Epithelial cell of proximal tubule (primary cell): ENCODE results near the gene GRXCR1. TPM values are rescaled to one million over a fixed set of nuclear protein-coding genes. Genes with fewer than 3 reads are reported as not detected.

ENCODE experiments used
- DNase-seq: peaks from one replicate; pipeline ENCODE4 v3.0.0-alpha.2; 2011; ENCODE audit warnings: low read depth
- H3K4me3 ChIP-seq: 2 replicates; pipeline ENCODE4 v1.5.1; 2011; ENCODE audit warnings: low read depth, mild to moderate bottlenecking, low read length
- total RNA-seq: library from RNA; depleted of rRNA; stranded (reverse); fragments of >200 nt; gene quantifications from 2 replicates; pipeline ENCODE4 v1.2.3, GENCODE V29; 2015
- TF ChIP-seq, protein P1 (sequence below): conservative IDR thresholded peaks from 2 replicates; pipeline ENCODE4 v1.5.1; 2012; ENCODE audit warnings: low read depth, mild to moderate bottlenecking, low read length

GRXCR1 gene
- total RNA-seq, 1 donor from 2014 or later = not detected

- no peak for DNase-seq
- TF ChIP-seq, protein P1, sequence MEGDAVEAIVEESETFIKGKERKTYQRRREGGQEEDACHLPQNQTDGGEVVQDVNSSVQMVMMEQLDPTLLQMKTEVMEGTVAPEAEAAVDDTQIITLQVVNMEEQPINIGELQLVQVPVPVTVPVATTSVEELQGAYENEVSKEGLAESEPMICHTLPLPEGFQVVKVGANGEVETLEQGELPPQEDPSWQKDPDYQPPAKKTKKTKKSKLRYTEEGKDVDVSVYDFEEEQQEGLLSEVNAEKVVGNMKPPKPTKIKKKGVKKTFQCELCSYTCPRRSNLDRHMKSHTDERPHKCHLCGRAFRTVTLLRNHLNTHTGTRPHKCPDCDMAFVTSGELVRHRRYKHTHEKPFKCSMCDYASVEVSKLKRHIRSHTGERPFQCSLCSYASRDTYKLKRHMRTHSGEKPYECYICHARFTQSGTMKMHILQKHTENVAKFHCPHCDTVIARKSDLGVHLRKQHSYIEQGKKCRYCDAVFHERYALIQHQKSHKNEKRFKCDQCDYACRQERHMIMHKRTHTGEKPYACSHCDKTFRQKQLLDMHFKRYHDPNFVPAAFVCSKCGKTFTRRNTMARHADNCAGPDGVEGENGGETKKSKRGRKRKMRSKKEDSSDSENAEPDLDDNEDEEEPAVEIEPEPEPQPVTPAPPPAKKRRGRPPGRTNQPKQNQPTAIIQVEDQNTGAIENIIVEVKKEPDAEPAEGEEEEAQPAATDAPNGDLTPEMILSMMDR = no peak
- no peak overlapping the region for H3K4me3 ChIP-seq
These were observed 33.4 kb downstream of the GRXCR1 start for GRCh38 chr4:42925921-42926320.

DNA sequence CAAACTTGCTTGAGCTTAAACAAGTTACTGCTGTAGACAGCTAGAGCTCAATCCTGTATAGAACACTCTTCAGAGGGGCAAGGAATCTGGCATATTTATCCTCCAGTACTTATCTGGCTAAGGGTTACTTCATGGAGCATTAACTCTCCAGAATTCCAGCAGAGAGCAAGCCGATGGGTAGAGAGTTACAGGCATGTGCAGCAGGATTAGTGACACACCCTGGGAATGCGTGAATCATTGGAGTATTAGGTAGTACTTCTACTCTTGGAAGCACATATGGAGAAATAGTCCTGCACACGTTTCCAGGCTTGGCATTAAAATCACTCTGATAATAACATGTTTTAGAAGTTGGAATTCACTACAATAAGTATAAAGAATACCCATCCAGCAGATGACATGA, 35.4 kb downstream of the GRXCR1 start:
- TF ChIP-seq, protein P1 = no peak
- no peak overlapping the region for H3K4me3 ChIP-seq
- peak; percentile 50 for DNase-seq

GRCh38 chr4:42928582-42928981, 36.1 kb downstream of the GRXCR1 start:
- TF ChIP-seq, protein P1 = no peak
- no peak overlapping the region for H3K4me3 ChIP-seq
- no peak for DNase-seq

GRCh38 chr4:42942216-42942615, 49.7 kb downstream of the GRXCR1 start:
- no peak for DNase-seq
- no peak overlapping the region for H3K4me3 ChIP-seq
- TF ChIP-seq, protein P1 = no peak

- no peak overlapping the region for H3K4me3 ChIP-seq
- TF ChIP-seq, protein P1 = no peak
- DNase-seq = no peak
These were observed 53.4 kb downstream of the GRXCR1 start for GRCh38 chr4:42945874-42946273.

DNA sequence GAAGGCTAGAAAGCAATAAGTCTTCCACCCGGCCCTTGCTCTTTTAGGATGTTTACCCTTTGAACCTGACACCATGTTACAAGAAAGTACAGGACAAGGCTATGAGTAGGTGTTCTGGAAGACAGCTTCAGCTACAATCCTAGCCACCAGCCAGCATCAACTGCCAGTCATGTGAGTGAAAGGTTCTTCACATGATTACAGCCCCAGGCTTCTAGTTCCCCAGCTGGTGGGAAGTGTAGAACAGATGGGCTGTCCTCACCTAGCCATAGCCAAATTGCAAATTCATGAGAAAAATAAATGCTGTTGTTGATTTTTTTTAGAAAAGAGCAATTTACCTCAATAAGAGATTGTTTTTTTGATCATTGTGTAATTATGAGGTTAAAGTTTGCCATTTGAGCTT, 60.8 kb downstream of the GRXCR1 start:
- DNase-seq = no peak
- TF ChIP-seq, protein P1 = no peak
- no peak overlapping the region for H3K4me3 ChIP-seq

DNA sequence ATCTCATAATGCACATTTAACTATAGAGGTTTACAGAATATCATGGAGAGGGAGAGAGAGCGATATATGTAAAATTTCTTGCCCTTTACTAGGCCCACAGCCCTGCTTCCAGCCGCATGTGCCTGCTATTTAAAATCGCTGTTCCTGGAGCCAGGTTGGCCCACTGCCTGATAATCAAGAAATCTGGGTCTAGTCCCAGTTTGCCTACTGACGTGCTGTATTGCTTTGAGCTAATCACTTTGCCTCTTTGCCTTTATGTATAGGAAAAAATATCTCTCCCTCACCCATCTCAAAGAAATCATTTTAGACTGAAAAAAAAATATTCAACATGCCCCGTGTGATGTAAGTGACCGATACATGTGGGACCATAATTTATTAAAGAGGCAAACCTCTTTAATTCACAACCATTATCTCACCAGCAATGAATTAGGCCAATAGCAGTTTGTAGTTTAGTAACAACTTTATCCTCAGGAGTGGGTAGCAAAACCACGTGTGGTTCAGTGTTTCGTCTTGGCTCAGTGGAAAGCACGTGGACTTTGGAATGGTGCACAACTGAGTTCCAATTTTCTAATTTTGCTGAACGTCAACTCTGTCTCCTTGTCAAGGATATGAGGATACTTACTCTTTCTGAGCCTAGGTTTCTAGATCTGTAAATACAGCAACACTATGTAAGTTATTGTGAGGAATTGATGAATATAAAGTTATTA, 62.6 kb downstream of the GRXCR1 start:
- no peak overlapping the region for H3K4me3 ChIP-seq
- no peak for DNase-seq
- TF ChIP-seq, protein P1 = no peak
